ENCODE data around the gene IL1R2. TPM values are rescaled to one million over a fixed set of nuclear protein-coding genes. Genes with fewer than 3 reads are reported as not detected.
A peak's percentile ranks its signal among the peaks of the same experiment; 100 is the strongest.

The IL1R2 gene
- total and polyA plus RNA-seq, 2 of the 13 experiments (the other 11 are each of a cell fraction or from before 2014, with no cell fraction given): 3.6 to 7.3 TPM

DNA sequence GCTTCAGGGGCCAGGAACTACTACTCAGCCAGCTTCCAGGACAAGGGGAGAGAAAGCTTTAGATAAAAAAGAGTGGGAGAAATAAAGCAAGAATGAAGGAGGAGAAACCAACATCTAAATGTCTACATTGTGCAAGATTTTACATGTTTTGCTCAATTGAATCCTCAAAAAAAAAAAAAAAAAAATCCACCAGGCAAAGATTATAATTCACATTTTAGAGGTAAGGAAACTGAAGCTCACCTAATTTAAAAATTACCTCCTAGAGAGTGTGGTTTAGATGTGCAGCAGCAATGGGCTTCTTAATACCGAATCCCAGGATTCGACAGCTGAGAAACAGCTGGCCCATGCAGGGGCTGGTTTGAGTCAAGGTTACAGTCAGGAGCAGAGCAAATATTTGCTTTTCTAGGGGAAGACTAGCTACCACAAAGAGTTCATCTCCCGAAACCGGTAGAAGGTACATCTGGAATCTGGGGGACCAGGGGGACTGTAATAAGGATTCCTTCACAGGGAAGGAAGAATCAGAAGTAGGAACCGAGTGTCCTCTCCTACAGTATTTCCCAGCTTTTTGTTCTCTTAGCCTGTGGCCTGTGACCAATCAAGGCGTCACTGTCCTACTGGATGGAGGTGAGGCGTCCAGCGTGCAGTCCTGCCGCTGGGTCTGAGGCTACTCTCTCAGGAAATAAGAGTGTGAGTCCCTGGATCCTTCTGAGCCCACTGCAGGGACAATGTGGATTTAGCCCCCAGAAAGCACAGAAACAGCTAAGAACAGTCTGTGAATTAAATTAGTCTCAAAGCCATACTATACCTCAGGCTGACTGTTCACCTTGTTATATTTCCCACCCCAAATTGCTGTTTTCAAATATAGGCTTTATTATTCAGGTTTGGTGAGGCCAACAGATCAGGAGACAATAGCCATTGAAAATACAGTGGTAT is 42.3 kb downstream of the IL1R2 start (continued):
- peak; percentile 30; the same call in 1 of the 2 replicates for TF ChIP-seq GFI1 (CRISPR knock-in tag; IDR thresholded peaks at IDR 0.05; ENCODE audit: borderline replicate concordance)
- TF ChIP-seq ELF3 (CRISPR knock-in tag; IDR thresholded peaks at IDR 0.05): peak; percentile 81
- peak; percentile 78 for TF ChIP-seq ZNF124 (CRISPR knock-in tag; IDR thresholded peaks at IDR 0.05)
- TF ChIP-seq ZNF619 (CRISPR knock-in tag; IDR thresholded peaks at IDR 0.05): no peak
- TF ChIP-seq U2AF2 (IDR thresholded peaks at IDR 0.05; ENCODE audit: low read depth, low read length): no peak
- TF ChIP-seq PCBP1 (IDR thresholded peaks at IDR 0.05; ENCODE audit: borderline replicate concordance, low read depth, low read length): no peak
- no peak for TF ChIP-seq SIN3B (IDR thresholded peaks at IDR 0.05; ENCODE audit: low read length)
- TF ChIP-seq, protein P1, sequence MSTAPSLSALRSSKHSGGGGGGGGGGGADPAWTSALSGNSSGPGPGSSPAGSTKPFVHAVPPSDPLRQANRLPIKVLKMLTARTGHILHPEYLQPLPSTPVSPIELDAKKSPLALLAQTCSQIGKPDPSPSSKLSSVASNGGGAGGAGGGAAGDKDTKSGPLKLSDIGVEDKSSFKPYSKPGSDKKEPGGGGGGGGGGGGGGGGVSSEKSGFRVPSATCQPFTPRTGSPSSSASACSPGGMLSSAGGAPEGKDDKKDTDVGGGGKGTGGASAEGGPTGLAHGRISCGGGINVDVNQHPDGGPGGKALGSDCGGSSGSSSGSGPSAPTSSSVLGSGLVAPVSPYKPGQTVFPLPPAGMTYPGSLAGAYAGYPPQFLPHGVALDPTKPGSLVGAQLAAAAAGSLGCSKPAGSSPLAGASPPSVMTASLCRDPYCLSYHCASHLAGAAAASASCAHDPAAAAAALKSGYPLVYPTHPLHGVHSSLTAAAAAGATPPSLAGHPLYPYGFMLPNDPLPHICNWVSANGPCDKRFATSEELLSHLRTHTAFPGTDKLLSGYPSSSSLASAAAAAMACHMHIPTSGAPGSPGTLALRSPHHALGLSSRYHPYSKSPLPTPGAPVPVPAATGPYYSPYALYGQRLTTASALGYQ (CRISPR knock-in tag; IDR thresholded peaks at IDR 0.05): peak; percentile 72; the same call in 1 of the 2 replicates
- TF ChIP-seq, protein P2, sequence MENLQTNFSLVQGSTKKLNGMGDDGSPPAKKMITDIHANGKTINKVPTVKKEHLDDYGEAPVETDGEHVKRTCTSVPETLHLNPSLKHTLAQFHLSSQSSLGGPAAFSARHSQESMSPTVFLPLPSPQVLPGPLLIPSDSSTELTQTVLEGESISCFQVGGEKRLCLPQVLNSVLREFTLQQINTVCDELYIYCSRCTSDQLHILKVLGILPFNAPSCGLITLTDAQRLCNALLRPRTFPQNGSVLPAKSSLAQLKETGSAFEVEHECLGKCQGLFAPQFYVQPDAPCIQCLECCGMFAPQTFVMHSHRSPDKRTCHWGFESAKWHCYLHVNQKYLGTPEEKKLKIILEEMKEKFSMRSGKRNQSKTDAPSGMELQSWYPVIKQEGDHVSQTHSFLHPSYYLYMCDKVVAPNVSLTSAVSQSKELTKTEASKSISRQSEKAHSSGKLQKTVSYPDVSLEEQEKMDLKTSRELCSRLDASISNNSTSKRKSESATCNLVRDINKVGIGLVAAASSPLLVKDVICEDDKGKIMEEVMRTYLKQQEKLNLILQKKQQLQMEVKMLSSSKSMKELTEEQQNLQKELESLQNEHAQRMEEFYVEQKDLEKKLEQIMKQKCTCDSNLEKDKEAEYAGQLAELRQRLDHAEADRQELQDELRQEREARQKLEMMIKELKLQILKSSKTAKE (CRISPR knock-in tag; IDR thresholded peaks at IDR 0.05; ENCODE audit: borderline replicate concordance): peak; percentile 37; the same call in 1 of the 2 replicates
- TF ChIP-seq CEBPG (CRISPR knock-in tag; IDR thresholded peaks at IDR 0.05): peak; percentile 67; the same call in 1 of the 2 replicates
- TF ChIP-seq PRMT3 (CRISPR knock-in tag; IDR thresholded peaks at IDR 0.05; ENCODE audit: borderline replicate concordance, low read depth): 0 out of 2 replicates have a peak, but pooled peaks have one; percentile 21
- TF ChIP-seq, protein P3, sequence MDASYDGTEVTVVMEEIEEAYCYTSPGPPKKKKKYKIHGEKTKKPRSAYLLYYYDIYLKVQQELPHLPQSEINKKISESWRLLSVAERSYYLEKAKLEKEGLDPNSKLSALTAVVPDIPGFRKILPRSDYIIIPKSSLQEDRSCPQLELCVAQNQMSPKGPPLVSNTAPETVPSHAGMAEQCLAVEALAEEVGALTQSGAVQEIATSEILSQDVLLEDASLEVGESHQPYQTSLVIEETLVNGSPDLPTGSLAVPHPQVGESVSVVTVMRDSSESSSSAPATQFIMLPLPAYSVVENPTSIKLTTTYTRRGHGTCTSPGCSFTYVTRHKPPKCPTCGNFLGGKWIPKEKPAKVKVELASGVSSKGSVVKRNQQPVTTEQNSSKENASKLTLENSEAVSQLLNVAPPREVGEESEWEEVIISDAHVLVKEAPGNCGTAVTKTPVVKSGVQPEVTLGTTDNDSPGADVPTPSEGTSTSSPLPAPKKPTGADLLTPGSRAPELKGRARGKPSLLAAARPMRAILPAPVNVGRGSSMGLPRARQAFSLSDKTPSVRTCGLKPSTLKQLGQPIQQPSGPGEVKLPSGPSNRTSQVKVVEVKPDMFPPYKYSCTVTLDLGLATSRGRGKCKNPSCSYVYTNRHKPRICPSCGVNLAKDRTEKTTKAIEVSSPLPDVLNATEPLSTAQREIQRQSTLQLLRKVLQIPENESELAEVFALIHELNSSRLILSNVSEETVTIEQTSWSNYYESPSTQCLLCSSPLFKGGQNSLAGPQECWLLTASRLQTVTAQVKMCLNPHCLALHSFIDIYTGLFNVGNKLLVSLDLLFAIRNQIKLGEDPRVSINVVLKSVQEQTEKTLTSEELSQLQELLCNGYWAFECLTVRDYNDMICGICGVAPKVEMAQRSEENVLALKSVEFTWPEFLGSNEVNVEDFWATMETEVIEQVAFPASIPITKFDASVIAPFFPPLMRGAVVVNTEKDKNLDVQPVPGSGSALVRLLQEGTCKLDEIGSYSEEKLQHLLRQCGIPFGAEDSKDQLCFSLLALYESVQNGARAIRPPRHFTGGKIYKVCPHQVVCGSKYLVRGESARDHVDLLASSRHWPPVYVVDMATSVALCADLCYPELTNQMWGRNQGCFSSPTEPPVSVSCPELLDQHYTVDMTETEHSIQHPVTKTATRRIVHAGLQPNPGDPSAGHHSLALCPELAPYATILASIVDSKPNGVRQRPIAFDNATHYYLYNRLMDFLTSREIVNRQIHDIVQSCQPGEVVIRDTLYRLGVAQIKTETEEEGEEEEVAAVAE (CRISPR knock-in tag; IDR thresholded peaks at IDR 0.05; ENCODE audit: borderline replicate concordance): peak; percentile 96
- TF ChIP-seq ISL2 (CRISPR knock-in tag; IDR thresholded peaks at IDR 0.05): peak; percentile 91
- TF ChIP-seq, protein P4, sequence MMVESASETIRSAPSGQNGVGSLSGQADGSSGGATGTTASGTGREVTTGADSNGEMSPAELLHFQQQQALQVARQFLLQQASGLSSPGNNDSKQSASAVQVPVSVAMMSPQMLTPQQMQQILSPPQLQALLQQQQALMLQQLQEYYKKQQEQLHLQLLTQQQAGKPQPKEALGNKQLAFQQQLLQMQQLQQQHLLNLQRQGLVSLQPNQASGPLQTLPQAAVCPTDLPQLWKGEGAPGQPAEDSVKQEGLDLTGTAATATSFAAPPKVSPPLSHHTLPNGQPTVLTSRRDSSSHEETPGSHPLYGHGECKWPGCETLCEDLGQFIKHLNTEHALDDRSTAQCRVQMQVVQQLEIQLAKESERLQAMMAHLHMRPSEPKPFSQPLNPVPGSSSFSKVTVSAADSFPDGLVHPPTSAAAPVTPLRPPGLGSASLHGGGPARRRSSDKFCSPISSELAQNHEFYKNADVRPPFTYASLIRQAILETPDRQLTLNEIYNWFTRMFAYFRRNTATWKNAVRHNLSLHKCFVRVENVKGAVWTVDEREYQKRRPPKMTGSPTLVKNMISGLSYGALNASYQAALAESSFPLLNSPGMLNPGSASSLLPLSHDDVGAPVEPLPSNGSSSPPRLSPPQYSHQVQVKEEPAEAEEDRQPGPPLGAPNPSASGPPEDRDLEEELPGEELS (CRISPR knock-in tag; IDR thresholded peaks at IDR 0.05): peak; percentile 84
- TF ChIP-seq, protein P5, sequence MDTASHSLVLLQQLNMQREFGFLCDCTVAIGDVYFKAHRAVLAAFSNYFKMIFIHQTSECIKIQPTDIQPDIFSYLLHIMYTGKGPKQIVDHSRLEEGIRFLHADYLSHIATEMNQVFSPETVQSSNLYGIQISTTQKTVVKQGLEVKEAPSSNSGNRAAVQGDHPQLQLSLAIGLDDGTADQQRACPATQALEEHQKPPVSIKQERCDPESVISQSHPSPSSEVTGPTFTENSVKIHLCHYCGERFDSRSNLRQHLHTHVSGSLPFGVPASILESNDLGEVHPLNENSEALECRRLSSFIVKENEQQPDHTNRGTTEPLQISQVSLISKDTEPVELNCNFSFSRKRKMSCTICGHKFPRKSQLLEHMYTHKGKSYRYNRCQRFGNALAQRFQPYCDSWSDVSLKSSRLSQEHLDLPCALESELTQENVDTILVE (CRISPR knock-in tag; IDR thresholded peaks at IDR 0.05): peak; percentile 53; the same call in 1 of the 2 replicates
- peak; percentile 58 for TF ChIP-seq ZNF777 (CRISPR knock-in tag; IDR thresholded peaks at IDR 0.05)
- peak; percentile 41; the same call in 1 of the 2 replicates for TF ChIP-seq ZMYM3 (CRISPR knock-in tag; IDR thresholded peaks at IDR 0.05)
